ENCODE data around the gene RFC3.

DNA sequence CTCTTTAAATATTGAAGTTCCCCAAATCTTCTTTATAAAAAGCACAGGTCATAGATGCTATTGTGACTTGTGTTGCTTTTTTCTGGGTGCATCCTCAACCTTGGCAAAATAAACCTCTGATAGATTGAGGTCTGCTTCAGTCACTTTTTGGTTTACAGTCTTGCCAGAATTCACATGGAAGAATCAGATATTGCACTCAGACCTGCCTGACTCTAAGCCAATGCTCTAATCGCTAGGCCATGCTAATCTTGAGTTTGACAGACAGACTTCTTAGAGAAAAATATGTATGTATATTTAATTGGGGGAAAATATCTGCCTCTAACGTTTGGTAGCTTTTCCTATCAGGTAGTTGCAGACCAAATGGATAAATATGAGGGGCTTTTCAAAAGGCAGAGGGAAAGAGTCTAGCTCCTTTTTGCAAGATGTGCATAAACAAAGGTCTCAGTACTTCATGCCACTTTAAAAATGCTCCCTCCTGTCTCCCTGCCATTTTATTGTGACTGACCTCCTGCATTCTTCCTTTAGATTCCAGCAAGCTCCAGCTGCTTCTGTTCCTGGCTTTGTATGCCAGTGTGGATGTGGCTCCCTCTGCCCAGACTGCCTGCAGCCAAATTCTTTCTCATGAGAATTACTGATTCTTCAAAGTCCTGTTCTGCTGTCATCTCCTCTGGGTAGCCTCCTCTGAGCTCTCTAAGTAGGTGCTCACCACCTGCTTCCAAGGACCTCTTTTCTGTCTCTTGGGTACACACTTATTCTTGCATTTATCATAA lies 42.4 kb upstream of the RFC3 start:
- TF ChIP-seq, protein P1, sequence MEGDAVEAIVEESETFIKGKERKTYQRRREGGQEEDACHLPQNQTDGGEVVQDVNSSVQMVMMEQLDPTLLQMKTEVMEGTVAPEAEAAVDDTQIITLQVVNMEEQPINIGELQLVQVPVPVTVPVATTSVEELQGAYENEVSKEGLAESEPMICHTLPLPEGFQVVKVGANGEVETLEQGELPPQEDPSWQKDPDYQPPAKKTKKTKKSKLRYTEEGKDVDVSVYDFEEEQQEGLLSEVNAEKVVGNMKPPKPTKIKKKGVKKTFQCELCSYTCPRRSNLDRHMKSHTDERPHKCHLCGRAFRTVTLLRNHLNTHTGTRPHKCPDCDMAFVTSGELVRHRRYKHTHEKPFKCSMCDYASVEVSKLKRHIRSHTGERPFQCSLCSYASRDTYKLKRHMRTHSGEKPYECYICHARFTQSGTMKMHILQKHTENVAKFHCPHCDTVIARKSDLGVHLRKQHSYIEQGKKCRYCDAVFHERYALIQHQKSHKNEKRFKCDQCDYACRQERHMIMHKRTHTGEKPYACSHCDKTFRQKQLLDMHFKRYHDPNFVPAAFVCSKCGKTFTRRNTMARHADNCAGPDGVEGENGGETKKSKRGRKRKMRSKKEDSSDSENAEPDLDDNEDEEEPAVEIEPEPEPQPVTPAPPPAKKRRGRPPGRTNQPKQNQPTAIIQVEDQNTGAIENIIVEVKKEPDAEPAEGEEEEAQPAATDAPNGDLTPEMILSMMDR (IDR thresholded peaks at IDR 0.05), result no peak
- TF ChIP-seq POLR2A (IDR thresholded peaks at IDR 0.05), result no peak
